Stomach smooth muscle (tissue), 2 donors: ENCODE results near the gene MALRD1.

Experiments
- H3K27ac ChIP-seq: one replicate; pipeline ENCODE4 v1.7.0; 2013; ENCODE audit warnings: mild to moderate bottlenecking, low read length, inconsistent platforms
- H3K27me3 ChIP-seq, 2 donors: one replicate each; pipeline ENCODE4 v1.7.0; 2013; ENCODE audit warnings: low read length in 2 of 2; ENCODE audit not compliant: insufficient read depth in 2 of 2, control insufficient read depth in 1 of 2
- H3K36me3 ChIP-seq, 2 donors: one replicate each; pipeline ENCODE4 v1.7.0; 2013; ENCODE audit warnings: low read length in 2 of 2; ENCODE audit not compliant: control insufficient read depth in 2 of 2, insufficient read depth in 2 of 2
- H3K4me1 ChIP-seq: one replicate; pipeline ENCODE4 v1.7.0; 2013; ENCODE audit warnings: low read length; ENCODE audit not compliant: control insufficient read depth, insufficient read depth
- H3K4me3 ChIP-seq, 2 donors: one replicate each; pipeline ENCODE4 v1.7.0; 2013; ENCODE audit warnings: low read length in 2 of 2
- H3K9ac ChIP-seq, 2 donors: one replicate each; pipeline ENCODE4 v1.7.0; 2013; ENCODE audit warnings: low read length in 2 of 2, mild to moderate bottlenecking in 1 of 2
- H3K9me3 ChIP-seq, 2 donors: one replicate each; pipeline ENCODE4 v1.7.0; 2013; ENCODE audit warnings: low read length in 2 of 2; ENCODE audit not compliant: control insufficient read depth in 2 of 2
- donor health status: healthy.
- donor health status: Pancreatic carcinoma.

The MALRD1 gene

GRCh38 chr10:19469521-19469920 lies 420.9 kb downstream of the MALRD1 start:
- H3K36me3 ChIP-seq, result no peaks in the 10 kb centered on the region
- no peak overlapping the region for H3K27ac ChIP-seq
- no peak overlapping the region for H3K9ac ChIP-seq
- no peaks in the 10 kb centered on the region for H3K9me3 ChIP-seq
- no peak overlapping the region for H3K4me3 ChIP-seq
- no peaks in the 10 kb centered on the region for H3K27me3 ChIP-seq
- no peaks in the 10 kb centered on the region for H3K4me1 ChIP-seq

GRCh38 chr10:19479854-19480253 lies 431.3 kb downstream of the MALRD1 start:
- Histone ChIP-seq H3K36me3 (no peaks in the 10 kb centered on the region), H3K27ac (no peak overlapping the region), H3K4me3 (no peak overlapping the region), H3K27me3 (no peaks in the 10 kb centered on the region), H3K9me3 (no peaks in the 10 kb centered on the region), H3K4me1 (no peaks in the 10 kb centered on the region), H3K9ac (no peak overlapping the region)

DNA sequence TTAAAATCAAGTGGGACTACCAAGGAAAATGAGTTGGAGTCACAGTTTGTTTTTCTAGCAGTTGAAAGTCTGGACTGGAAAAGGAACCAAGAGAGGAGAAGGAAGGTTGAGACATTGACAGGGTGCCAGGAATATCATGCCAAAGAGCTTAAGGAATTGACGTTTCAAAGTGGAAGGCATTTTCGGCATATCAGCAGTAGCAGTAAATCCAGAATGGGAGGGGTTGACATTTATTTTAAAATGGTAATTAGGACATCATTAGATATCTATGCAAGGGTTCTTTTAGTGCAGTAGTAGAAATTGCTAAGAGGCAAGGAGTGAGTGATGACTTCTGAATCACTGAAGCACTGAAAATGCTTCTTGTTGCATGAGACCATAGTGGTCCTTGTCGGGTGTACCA lies 431.8 kb downstream of the MALRD1 start:
- Histone ChIP-seq H3K27ac (no peak overlapping the region), H3K4me3 (no peak overlapping the region), H3K4me1 (no peaks in the 10 kb centered on the region), H3K9me3 (no peaks in the 10 kb centered on the region), H3K9ac (no peak overlapping the region), H3K36me3 (no peaks in the 10 kb centered on the region), H3K27me3 (no peaks in the 10 kb centered on the region)

DNA sequence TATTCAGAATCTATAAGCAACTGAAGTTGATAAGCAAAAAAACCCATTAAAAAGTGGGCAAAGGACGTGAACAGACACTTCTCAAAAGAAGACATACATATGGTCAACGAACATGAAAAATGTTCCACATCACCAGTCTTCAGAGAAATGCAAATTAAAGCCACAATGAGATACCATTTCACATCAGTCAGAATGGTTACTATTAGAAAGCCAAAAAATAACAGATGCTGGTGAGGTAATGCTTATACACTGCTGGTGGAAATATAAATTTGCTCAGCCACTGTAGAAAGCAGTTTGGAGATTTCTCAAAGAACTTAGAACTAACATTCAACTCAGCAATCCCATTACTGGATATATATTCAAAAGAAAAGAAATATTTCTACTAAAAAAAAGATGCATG lies 434.8 kb downstream of the MALRD1 start:
- Histone ChIP-seq H3K4me3 (no peak overlapping the region), H3K27ac (no peak overlapping the region), H3K36me3 (no peaks in the 10 kb centered on the region), H3K4me1 (no peaks in the 10 kb centered on the region), H3K27me3 (no peaks in the 10 kb centered on the region), H3K9me3 (no peaks in the 10 kb centered on the region), H3K9ac (no peak overlapping the region)

GRCh38 chr10:19488592-19489280 lies 440.1 kb downstream of the MALRD1 start:
- H3K27me3 ChIP-seq, result no peaks in the 10 kb centered on the region
- peak overlapping the region; percentile 41 to 63 for H3K4me3 ChIP-seq
- H3K9ac ChIP-seq, result peak overlapping the region in 1 of 2 donors; percentile 40
- no peaks in the 10 kb centered on the region for H3K4me1 ChIP-seq
- H3K36me3 ChIP-seq, result peaks cover 2 to 4% of the 10 kb centered on the region in 2 donors
- no peaks in the 10 kb centered on the region for H3K9me3 ChIP-seq
- H3K27ac ChIP-seq, result no peak overlapping the region

DNA sequence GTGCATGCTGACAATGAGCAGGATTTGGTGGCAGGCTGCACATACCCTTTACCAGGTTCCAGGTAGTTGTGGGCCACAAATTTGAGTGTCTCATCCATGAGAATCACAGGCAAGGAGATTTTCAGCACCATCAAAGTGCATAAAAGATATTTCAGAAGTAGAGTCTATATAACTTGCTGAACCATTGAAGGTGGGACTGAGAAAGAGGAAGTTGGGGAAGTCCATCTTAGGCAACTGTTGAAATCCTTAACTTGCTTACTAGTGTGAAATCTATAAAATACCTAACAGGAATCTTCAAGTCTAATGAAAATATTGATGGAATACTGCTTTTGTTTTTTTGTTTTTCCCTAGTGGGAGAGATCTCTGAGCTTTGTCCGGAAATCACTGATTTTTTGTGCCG lies 442.6 kb downstream of the MALRD1 start:
- Histone ChIP-seq H3K4me1 (no peaks in the 10 kb centered on the region), H3K4me3 (no peak overlapping the region), H3K9me3 (no peaks in the 10 kb centered on the region), H3K36me3 (peaks cover 2 to 4% of the 10 kb centered on the region in 2 donors), H3K27ac (no peak overlapping the region), H3K9ac (no peak overlapping the region), H3K27me3 (no peaks in the 10 kb centered on the region)

DNA sequence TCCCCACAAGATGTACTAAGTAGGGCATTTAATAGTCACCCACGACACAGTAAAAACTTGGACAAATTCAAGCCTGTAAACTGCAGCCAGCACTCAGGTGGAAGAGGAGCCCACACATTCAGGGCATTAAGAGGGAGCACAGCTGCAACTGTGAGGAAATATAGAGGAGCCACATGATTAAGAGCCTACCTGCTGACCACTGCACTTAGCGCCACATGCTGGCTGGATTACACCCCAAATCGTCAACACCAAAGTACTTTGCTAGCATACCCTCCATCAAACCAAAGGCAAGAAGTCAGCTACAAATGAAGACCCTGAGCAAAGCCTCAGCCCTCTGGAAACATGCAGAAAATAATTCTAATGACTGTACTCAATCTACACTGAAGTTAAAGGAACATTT lies 445.3 kb downstream of the MALRD1 start:
- H3K36me3 ChIP-seq, result peaks cover 2 to 4% of the 10 kb centered on the region in 2 donors
- H3K27me3 ChIP-seq, result no peaks in the 10 kb centered on the region
- H3K4me3 ChIP-seq, result no peak overlapping the region
- H3K4me1 ChIP-seq, result no peaks in the 10 kb centered on the region
- no peak overlapping the region for H3K27ac ChIP-seq
- H3K9ac ChIP-seq, result no peak overlapping the region
- no peaks in the 10 kb centered on the region for H3K9me3 ChIP-seq

DNA sequence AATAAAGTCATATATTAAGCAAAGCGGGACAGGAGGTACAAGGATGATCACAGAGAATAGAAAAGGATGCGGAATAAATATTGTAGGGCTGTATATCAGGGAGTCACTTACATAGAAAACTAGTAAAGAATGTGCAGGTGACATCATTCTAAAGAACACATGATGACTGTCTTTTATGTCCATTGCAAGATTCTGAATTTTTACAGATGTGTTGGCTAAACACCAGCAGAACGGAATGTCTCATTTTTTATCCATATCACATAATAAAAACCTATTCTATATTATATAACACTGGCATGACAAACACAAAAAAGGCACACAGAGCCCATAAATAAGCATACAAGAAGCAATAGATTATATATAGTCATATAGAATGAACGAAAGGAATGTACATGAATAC lies 448.4 kb downstream of the MALRD1 start:
- Histone ChIP-seq H3K4me1 (no peaks in the 10 kb centered on the region), H3K36me3 (peaks cover 2 to 4% of the 10 kb centered on the region in 2 donors), H3K27me3 (no peaks in the 10 kb centered on the region), H3K9ac (no peak overlapping the region), H3K4me3 (no peak overlapping the region), H3K9me3 (no peaks in the 10 kb centered on the region), H3K27ac (no peak overlapping the region)

DNA sequence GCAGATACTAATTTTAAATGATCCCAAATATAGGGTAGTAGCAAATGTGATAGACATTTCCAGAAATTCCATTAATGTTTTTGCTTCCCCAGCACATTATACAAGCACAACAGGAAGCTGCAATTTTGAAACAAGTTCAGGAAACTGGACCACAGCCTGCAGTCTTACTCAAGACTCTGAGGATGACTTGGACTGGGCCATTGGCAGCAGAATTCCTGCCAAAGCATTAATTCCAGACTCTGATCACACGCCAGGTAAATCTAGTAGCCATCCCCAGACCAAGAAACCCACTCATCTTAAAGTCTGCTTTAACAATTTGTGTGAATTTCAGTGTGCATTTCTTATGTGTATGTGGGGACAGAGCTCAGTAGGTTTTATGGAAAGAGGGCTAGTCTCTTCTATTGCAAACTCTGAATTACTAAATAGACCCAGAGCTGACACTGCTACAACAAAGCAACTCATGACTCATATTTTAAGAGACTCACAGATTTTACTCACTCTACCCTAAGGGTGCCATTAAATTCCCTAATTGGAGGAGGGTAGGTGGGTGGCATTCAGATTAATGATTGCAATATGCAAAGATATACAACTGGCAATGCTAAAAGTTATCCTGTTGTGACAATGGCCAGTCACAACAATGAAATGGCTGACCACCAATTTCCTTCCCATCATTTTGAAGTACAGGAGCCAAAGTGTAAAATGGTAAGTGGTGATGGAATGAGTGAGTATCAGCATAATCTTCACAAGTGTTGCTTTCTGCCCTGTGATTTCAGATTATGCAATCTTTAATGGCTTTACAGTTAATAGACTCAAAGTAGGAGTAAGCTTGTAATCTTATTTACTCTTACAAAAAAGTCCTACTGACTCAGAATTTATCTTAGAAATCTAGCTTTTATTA lies 450.0 kb downstream of the MALRD1 start:
- H3K36me3 ChIP-seq, result no peaks in the 10 kb centered on the region
- no peaks in the 10 kb centered on the region for H3K4me1 ChIP-seq
- H3K4me3 ChIP-seq, result no peak overlapping the region
- no peaks in the 10 kb centered on the region for H3K27me3 ChIP-seq
- no peak overlapping the region for H3K27ac ChIP-seq
- H3K9me3 ChIP-seq, result no peaks in the 10 kb centered on the region
- H3K9ac ChIP-seq, result no peak overlapping the region

DNA sequence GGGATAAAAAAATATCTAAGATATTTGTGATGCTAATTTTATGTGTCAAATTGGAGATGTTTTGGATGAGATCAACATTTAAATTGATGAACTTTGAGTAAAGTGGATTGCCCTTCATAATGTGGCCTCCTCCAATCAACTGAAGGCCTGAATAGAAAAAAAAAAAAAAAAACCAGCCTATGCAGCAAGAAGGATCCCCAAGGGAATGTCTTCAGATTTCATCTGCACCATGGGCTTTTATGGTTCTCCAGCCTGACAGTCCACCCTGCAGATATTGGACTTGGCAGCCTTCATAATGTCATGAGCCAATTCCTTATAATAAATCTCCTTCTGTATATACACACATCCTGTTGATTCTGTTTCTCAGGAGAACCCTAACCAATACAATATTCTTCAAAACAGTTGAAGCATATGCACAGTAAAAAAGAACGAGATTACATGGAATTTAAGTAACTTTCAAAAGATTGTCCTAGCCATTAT lies 450.7 kb downstream of the MALRD1 start:
- no peaks in the 10 kb centered on the region for H3K27me3 ChIP-seq
- no peak overlapping the region for H3K4me3 ChIP-seq
- H3K4me1 ChIP-seq, result no peaks in the 10 kb centered on the region
- no peak overlapping the region for H3K27ac ChIP-seq
- no peak overlapping the region for H3K9ac ChIP-seq
- H3K36me3 ChIP-seq, result no peaks in the 10 kb centered on the region
- no peaks in the 10 kb centered on the region for H3K9me3 ChIP-seq

DNA sequence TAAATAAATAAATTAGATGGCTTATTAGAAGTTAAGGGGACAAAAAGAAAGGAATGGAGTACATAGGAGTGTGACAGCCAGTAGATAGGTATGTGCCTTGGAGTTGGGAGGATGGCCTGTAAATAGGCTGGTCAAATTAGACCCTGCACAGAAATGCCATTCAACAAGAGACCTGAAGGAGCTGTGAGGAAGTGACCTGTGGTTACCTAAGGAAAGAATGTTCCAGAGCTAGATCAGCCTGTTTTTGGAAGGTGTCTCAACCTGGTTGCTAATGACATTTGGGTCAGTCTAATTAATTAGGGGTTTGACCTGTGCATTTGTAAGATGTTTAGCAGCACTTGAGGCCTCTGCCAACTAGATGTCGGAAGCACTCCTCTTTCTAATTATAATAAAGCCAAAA lies 452.4 kb downstream of the MALRD1 start:
- no peaks in the 10 kb centered on the region for H3K27me3 ChIP-seq
- no peak overlapping the region for H3K9ac ChIP-seq
- H3K4me3 ChIP-seq, result no peak overlapping the region
- H3K9me3 ChIP-seq, result no peaks in the 10 kb centered on the region
- H3K27ac ChIP-seq, result no peak overlapping the region
- H3K4me1 ChIP-seq, result no peaks in the 10 kb centered on the region
- no peaks in the 10 kb centered on the region for H3K36me3 ChIP-seq
